ENCODE data around the gene STAB2.
"Not testable (repeated sequence)": the region's sequence is repeated elsewhere in the genome, so short reads cannot be mapped to it uniquely, and the experiment has no call there.

STAB2 gene

GRCh38 chr12:103653568-103654173 lies 66.6 kb downstream of the STAB2 start:
- not testable (repeated sequence) for DNase-seq

GRCh38 chr12:103654816-103655215 lies 67.7 kb downstream of the STAB2 start:
- DNase-seq, result no peak

- no peak for DNase-seq
These were observed 69.2 kb downstream of the STAB2 start for GRCh38 chr12:103656291-103656690.

- no peak for DNase-seq
These were observed 70.3 kb downstream of the STAB2 start for GRCh38 chr12:103657331-103657730.

GRCh38 chr12:103664626-103665025 lies 77.6 kb downstream of the STAB2 start:
- DNase-seq, result no peak

- DNase-seq, result no peak
These were observed 78.9 kb downstream of the STAB2 start for GRCh38 chr12:103665971-103666370.

- no peak for DNase-seq
These were observed 80.1 kb downstream of the STAB2 start for GRCh38 chr12:103667125-103667524.

- no peak for DNase-seq
These were observed 81.4 kb downstream of the STAB2 start for GRCh38 chr12:103668520-103668919.

- DNase-seq, result no peak
These were observed 84.3 kb downstream of the STAB2 start for GRCh38 chr12:103671367-103671766.

GRCh38 chr12:103672401-103673119 lies 85.5 kb downstream of the STAB2 start:
- DNase-seq, result no peak

- no peak for DNase-seq
These were observed 86.4 kb downstream of the STAB2 start for GRCh38 chr12:103673487-103673886.

- no peak for DNase-seq
These were observed 86.9 kb downstream of the STAB2 start for GRCh38 chr12:103673891-103674375.

GRCh38 chr12:103676893-103677292 lies 89.8 kb downstream of the STAB2 start:
- DNase-seq, result no peak

- DNase-seq, result no peak
These were observed 90.3 kb downstream of the STAB2 start for GRCh38 chr12:103677341-103677740.

- DNase-seq, result no peak
These were observed 90.8 kb downstream of the STAB2 start for GRCh38 chr12:103677905-103678304.

- DNase-seq, result no peak
These were observed 92.5 kb downstream of the STAB2 start for GRCh38 chr12:103679421-103680170.

GRCh38 chr12:103680591-103681141 lies 93.6 kb downstream of the STAB2 start:
- no peak for DNase-seq

- no peak for DNase-seq
These were observed 99.0 kb downstream of the STAB2 start for GRCh38 chr12:103686026-103686425.

GRCh38 chr12:103687253-103687652 lies 100.2 kb downstream of the STAB2 start:
- no peak for DNase-seq

- no peak for DNase-seq
These were observed 101.4 kb downstream of the STAB2 start for GRCh38 chr12:103688376-103689063.

- no peak for DNase-seq
These were observed 103.4 kb downstream of the STAB2 start for GRCh38 chr12:103690426-103690825.

GRCh38 chr12:103691063-103691462 lies 104.0 kb downstream of the STAB2 start:
- no peak for DNase-seq

- no peak for DNase-seq
These were observed 109.0 kb downstream of the STAB2 start for GRCh38 chr12:103696101-103696500.
